ENCODE results near the gene XPNPEP1.

Gene XPNPEP1

GRCh38 chr10:109862041-109862440 is 61.3 kb downstream of the XPNPEP1 start:
- no peak for TF ChIP-seq GATA3 (IDR thresholded peaks at IDR 0.05; ENCODE audit: low read depth, low read length)
- TF ChIP-seq GATA2 (IDR thresholded peaks at IDR 0.05; ENCODE audit: low read depth, low read length), result no peak

GRCh38 chr10:109861081-109861480 is 62.2 kb downstream of the XPNPEP1 start:
- TF ChIP-seq GATA2 (IDR thresholded peaks at IDR 0.05; ENCODE audit: low read depth, low read length), result no peak
- TF ChIP-seq GATA3 (IDR thresholded peaks at IDR 0.05; ENCODE audit: low read depth, low read length), result no peak

GRCh38 chr10:109859221-109859620 is 64.1 kb downstream of the XPNPEP1 start:
- no peak for TF ChIP-seq GATA3 (IDR thresholded peaks at IDR 0.05; ENCODE audit: low read depth, low read length)
- no peak for TF ChIP-seq GATA2 (IDR thresholded peaks at IDR 0.05; ENCODE audit: low read depth, low read length)

- TF ChIP-seq GATA2 (IDR thresholded peaks at IDR 0.05; ENCODE audit: low read depth, low read length), result no peak
- TF ChIP-seq GATA3 (IDR thresholded peaks at IDR 0.05; ENCODE audit: low read depth, low read length), result no peak
These were observed 67.6 kb downstream of the XPNPEP1 start for GRCh38 chr10:109855746-109856145.

GRCh38 chr10:109853921-109854320 is 69.4 kb downstream of the XPNPEP1 start:
- TF ChIP-seq GATA2 (IDR thresholded peaks at IDR 0.05; ENCODE audit: low read depth, low read length), result no peak
- no peak for TF ChIP-seq GATA3 (IDR thresholded peaks at IDR 0.05; ENCODE audit: low read depth, low read length)

- no peak for TF ChIP-seq GATA3 (IDR thresholded peaks at IDR 0.05; ENCODE audit: low read depth, low read length)
- TF ChIP-seq GATA2 (IDR thresholded peaks at IDR 0.05; ENCODE audit: low read depth, low read length), result no peak
These were observed 70.8 kb downstream of the XPNPEP1 start for GRCh38 chr10:109852475-109853037.

GRCh38 chr10:109851616-109852474 is 71.5 kb downstream of the XPNPEP1 start:
- TF ChIP-seq GATA3 (IDR thresholded peaks at IDR 0.05; ENCODE audit: low read depth, low read length), result no peak
- TF ChIP-seq GATA2 (IDR thresholded peaks at IDR 0.05; ENCODE audit: low read depth, low read length), result no peak

GRCh38 chr10:109846832-109847231 is 76.5 kb downstream of the XPNPEP1 start:
- TF ChIP-seq GATA3 (IDR thresholded peaks at IDR 0.05; ENCODE audit: low read depth, low read length) (no peak), GATA2 (IDR thresholded peaks at IDR 0.05; ENCODE audit: low read depth, low read length) (peak; percentile 16; the same call in 1 of the 2 replicates)

- TF ChIP-seq GATA3 (IDR thresholded peaks at IDR 0.05; ENCODE audit: low read depth, low read length), result no peak
- no peak for TF ChIP-seq GATA2 (IDR thresholded peaks at IDR 0.05; ENCODE audit: low read depth, low read length)
These were observed 78.0 kb downstream of the XPNPEP1 start for GRCh38 chr10:109845308-109845707.

GRCh38 chr10:109838592-109839244 is 84.6 kb downstream of the XPNPEP1 start:
- TF ChIP-seq GATA3 (IDR thresholded peaks at IDR 0.05; ENCODE audit: low read depth, low read length) (no peak), GATA2 (IDR thresholded peaks at IDR 0.05; ENCODE audit: low read depth, low read length) (no peak)

- TF ChIP-seq GATA2 (IDR thresholded peaks at IDR 0.05; ENCODE audit: low read depth, low read length) (no peak), GATA3 (IDR thresholded peaks at IDR 0.05; ENCODE audit: low read depth, low read length) (no peak)
These were observed 85.9 kb downstream of the XPNPEP1 start for GRCh38 chr10:109837384-109837783.

- TF ChIP-seq GATA2 (IDR thresholded peaks at IDR 0.05; ENCODE audit: low read depth, low read length) (no peak), GATA3 (IDR thresholded peaks at IDR 0.05; ENCODE audit: low read depth, low read length) (no peak)
These were observed 88.1 kb downstream of the XPNPEP1 start for GRCh38 chr10:109835257-109835656.

- no peak for TF ChIP-seq GATA3 (IDR thresholded peaks at IDR 0.05; ENCODE audit: low read depth, low read length)
- no peak for TF ChIP-seq GATA2 (IDR thresholded peaks at IDR 0.05; ENCODE audit: low read depth, low read length)
These were observed 91.5 kb downstream of the XPNPEP1 start for GRCh38 chr10:109831846-109832245.

GRCh38 chr10:109824206-109824605 is 99.1 kb downstream of the XPNPEP1 start:
- TF ChIP-seq GATA3 (IDR thresholded peaks at IDR 0.05; ENCODE audit: low read depth, low read length) (no peak), GATA2 (IDR thresholded peaks at IDR 0.05; ENCODE audit: low read depth, low read length) (no peak)
